Natural killer cell (primary cell): ENCODE results near the gene LIME1. TPM values are rescaled to one million over a fixed set of nuclear protein-coding genes. Genes with fewer than 3 reads are reported as not detected.

Experiments
- ATAC-seq, 3 donors: fragments of 150-1000 bp in 2 of 3; fragments of 200-7000 bp in 1 of 3; cut with Tn5 transposase; 1 replicate in 1 of 3; 2 replicates in 2 of 3; pipeline ENCODE4 v1.10.0; 2021; ENCODE audit warnings: mild to moderate bottlenecking in 2 of 3, moderate library complexity in 2 of 3
- DNase-seq, 2 donors: peaks; one replicate each; pipeline versions ENCODE4 v3.0.0 to v3.0.0-alpha.2; 2013 to 2021; ENCODE audit warnings: mixed read lengths in 1 of 2
- H3K27ac ChIP-seq: one replicate; pipeline ENCODE4 v1.5.1; 2013; ENCODE audit warnings: mild to moderate bottlenecking, low read length
- H3K27me3 ChIP-seq: one replicate; pipeline ENCODE4 v1.6.1; 2013; ENCODE audit warnings: low read length; ENCODE audit not compliant: control insufficient read depth, insufficient read depth
- H3K36me3 ChIP-seq: one replicate; pipeline ENCODE4 v1.6.1; 2013; ENCODE audit warnings: low read length; ENCODE audit not compliant: control insufficient read depth, insufficient read depth
- H3K4me1 ChIP-seq: one replicate; pipeline ENCODE4 v1.6.1; 2013; ENCODE audit warnings: low read length; ENCODE audit not compliant: control insufficient read depth, insufficient read depth
- H3K4me3 ChIP-seq: one replicate; pipeline ENCODE4 v1.5.1; 2013; ENCODE audit warnings: low read length
- H3K9me3 ChIP-seq: one replicate; pipeline ENCODE4 v1.6.1; 2013; ENCODE audit warnings: low read length; ENCODE audit not compliant: control insufficient read depth, insufficient read depth
- H3K27ac Mint-ChIP-seq, 2 donors: one replicate each; pipeline ENCODE4 v1.8.0; 2022; ENCODE audit warnings: mild to moderate bottlenecking in 2 of 2, mixed read lengths in 2 of 2, moderate library complexity in 1 of 2
- H3K27me3 Mint-ChIP-seq, 2 donors: one replicate each; pipeline ENCODE4 v1.8.0; 2022; ENCODE audit warnings: low read depth in 2 of 2, mixed read lengths in 2 of 2
- H3K36me3 Mint-ChIP-seq: one replicate; pipeline ENCODE4 v1.8.0; 2022; ENCODE audit warnings: mixed read lengths
- H3K4me1 Mint-ChIP-seq, 2 donors: one replicate each; pipeline ENCODE4 v1.8.0; 2022; ENCODE audit warnings: mixed read lengths in 2 of 2
- H3K4me3 Mint-ChIP-seq: one replicate; pipeline ENCODE4 v1.8.0; 2022; ENCODE audit warnings: mild to moderate bottlenecking, moderate library complexity, mixed read lengths
- H3K9me3 Mint-ChIP-seq, 2 donors: one replicate each; pipeline ENCODE4 v1.8.0; 2022; ENCODE audit warnings: mixed read lengths in 2 of 2
- WGBS: methylation state at CpG from one replicate; pipeline ENCODE4 v1.1.7; 2013; ENCODE audit warnings: missing lambda C conversion rate; ENCODE audit not compliant: insufficient coverage; 5-methylcytosine and 5-hydroxymethylcytosine counted together
- intact Hi-C: fragments of 100-400 bp; cut with micrococcal nuclease; formaldehyde crosslinking; loops from one replicate; pipeline ENCODE4 v1.14.2; 2022
- total RNA-seq, 4 donors: library from RNA; stranded (reverse); fragments of 120-200 nt in 1 of 4; gene quantifications; one replicate each; pipeline versions ENCODE4 v1.2.3 to v1.2.4, GENCODE V29; 2013 to 2022
- TF ChIP-seq, protein P1 (sequence below): fragments of 200-600 bp; IDR thresholded peaks from one replicate; pipeline ENCODE4 v1.8.0; 2022; ENCODE audit warnings: antibody characterized with exemption

Gene LIME1
- total RNA-seq, 3 donors from 2014 or later (not counting 1 experiment from before 2014, with no cell fraction given) = 86.5 to 94.4 (median 91.7) TPM

DNA sequence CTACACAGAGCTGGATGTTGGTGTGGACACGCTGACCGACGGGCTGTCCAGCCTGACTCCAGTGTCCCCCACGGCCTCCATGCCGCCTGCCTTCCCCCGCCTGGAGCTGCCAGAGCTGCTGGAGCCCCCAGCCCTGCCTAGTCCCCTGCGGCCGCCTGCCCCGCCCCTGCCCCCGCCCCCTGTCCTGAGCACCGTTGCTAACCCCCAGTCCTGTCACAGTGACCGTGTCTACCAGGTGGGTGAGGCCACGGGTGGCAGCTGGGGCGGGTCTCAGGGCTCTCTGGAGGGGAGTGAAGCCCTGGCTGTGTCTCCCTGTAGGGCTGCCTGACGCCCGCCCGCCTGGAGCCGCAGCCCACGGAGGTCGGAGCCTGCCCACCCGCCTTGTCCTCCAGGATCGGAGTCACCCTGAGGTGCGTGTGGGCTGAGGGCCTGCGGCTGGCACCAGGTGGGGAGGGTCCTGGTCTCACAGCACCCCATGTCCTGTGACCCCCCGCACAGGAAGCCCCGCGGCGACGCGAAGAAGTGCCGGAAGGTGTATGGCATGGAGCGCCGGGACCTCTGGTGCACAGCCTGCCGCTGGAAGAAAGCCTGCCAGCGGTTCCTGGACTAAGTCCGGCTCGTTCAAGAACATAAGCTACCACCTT, 6.0 kb downstream of the LIME1 start:
- H3K4me1 ChIP-seq = peaks cover 30% of the 10 kb centered on the region
- DNase-seq (no peak), ATAC-seq (no peak)
- H3K36me3 Mint-ChIP-seq = no peaks in the 10 kb centered on the region
- intact Hi-C loops = loop anchor here (5.0 kb wide), 1 partner anchor 35 kb away; the partner anchor contains the start of genes ARFRP1 and ZGPAT
- H3K27ac Mint-ChIP-seq = no peak overlapping the region
- H3K36me3 ChIP-seq = peaks cover 12% of the 10 kb centered on the region
- H3K4me3 ChIP-seq = no peak overlapping the region
- no peaks in the 10 kb centered on the region for H3K9me3 ChIP-seq
- no peaks in the 10 kb centered on the region for H3K27me3 ChIP-seq
- 97% methylated on average over 37 of the region's 37 CpGs for WGBS
- H3K4me3 Mint-ChIP-seq = no peak overlapping the region
- H3K9me3 Mint-ChIP-seq = no peaks in the 10 kb centered on the region
- H3K27ac ChIP-seq = no peak overlapping the region
- H3K27me3 Mint-ChIP-seq = no peaks in the 10 kb centered on the region
- peaks cover 0 to 13% of the 10 kb centered on the region in 2 donors for H3K4me1 Mint-ChIP-seq
- TF ChIP-seq, protein P1, sequence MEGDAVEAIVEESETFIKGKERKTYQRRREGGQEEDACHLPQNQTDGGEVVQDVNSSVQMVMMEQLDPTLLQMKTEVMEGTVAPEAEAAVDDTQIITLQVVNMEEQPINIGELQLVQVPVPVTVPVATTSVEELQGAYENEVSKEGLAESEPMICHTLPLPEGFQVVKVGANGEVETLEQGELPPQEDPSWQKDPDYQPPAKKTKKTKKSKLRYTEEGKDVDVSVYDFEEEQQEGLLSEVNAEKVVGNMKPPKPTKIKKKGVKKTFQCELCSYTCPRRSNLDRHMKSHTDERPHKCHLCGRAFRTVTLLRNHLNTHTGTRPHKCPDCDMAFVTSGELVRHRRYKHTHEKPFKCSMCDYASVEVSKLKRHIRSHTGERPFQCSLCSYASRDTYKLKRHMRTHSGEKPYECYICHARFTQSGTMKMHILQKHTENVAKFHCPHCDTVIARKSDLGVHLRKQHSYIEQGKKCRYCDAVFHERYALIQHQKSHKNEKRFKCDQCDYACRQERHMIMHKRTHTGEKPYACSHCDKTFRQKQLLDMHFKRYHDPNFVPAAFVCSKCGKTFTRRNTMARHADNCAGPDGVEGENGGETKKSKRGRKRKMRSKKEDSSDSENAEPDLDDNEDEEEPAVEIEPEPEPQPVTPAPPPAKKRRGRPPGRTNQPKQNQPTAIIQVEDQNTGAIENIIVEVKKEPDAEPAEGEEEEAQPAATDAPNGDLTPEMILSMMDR = no peak

GRCh38 chr20:63743210-63743970, 6.9 kb downstream of the LIME1 start:
- TF ChIP-seq, protein P1 = no peak
- H3K4me1 ChIP-seq = peaks cover 23% of the 10 kb centered on the region
- Mint-ChIP-seq H3K9me3 (no peaks in the 10 kb centered on the region), H3K4me1 (peaks cover 0 to 12% of the 10 kb centered on the region in 2 donors), H3K27me3 (no peaks in the 10 kb centered on the region), H3K36me3 (no peaks in the 10 kb centered on the region), H3K27ac (no peak overlapping the region), H3K4me3 (peak overlapping the region; percentile 67)
- no peaks in the 10 kb centered on the region for H3K27me3 ChIP-seq
- no peak for DNase-seq
- peaks cover 12% of the 10 kb centered on the region for H3K36me3 ChIP-seq
- intact Hi-C loops = loop anchor here (5.0 kb wide), 1 partner anchor 36 kb away; the partner anchor contains the start of genes ARFRP1 and ZGPAT
- no peak overlapping the region for H3K4me3 ChIP-seq
- no peaks in the 10 kb centered on the region for H3K9me3 ChIP-seq
- WGBS = 95% methylated on average over 27 of the region's 31 CpGs
- ATAC-seq = no peak
- no peak overlapping the region for H3K27ac ChIP-seq

- peaks cover 11% of the 10 kb centered on the region for H3K36me3 ChIP-seq
- DNase-seq (no peak), ATAC-seq (no peak)
- TF ChIP-seq, protein P1 = no peak
- no peak overlapping the region for H3K4me3 ChIP-seq
- peaks cover 16% of the 10 kb centered on the region for H3K4me1 ChIP-seq
- Mint-ChIP-seq H3K27me3 (no peaks in the 10 kb centered on the region), H3K4me1 (peaks cover 0 to 8% of the 10 kb centered on the region in 2 donors), H3K27ac (no peak overlapping the region), H3K36me3 (no peaks in the 10 kb centered on the region), H3K9me3 (no peaks in the 10 kb centered on the region), H3K4me3 (no peak overlapping the region)
- intact Hi-C loops = loop anchor here (5.0 kb wide), 1 partner anchor 37 kb away; the partner anchor contains the start of genes ARFRP1 and ZGPAT
- no peaks in the 10 kb centered on the region for H3K9me3 ChIP-seq
- H3K27ac ChIP-seq = no peak overlapping the region
- no peaks in the 10 kb centered on the region for H3K27me3 ChIP-seq
- WGBS = 88% methylated on average over 4 of the region's 4 CpGs
Measured at GRCh38 chr20:63744158-63744557, 7.7 kb downstream of the LIME1 start.
